Spleen (tissue), 11 donors: ENCODE results near the gene SLC41A3. TPM values are rescaled to one million over a fixed set of nuclear protein-coding genes. Genes with fewer than 3 reads are reported as not detected.

Experiments
- DNase-seq: peaks from one replicate; pipeline ENCODE4 v3.0.0-alpha.2; 2020
- H3K27ac ChIP-seq, 8 donors: fragments of 200-600 bp; sonication (generic) in 7 of 8; 1 replicate in 4 of 8; 2 replicates in 4 of 8; pipeline versions ENCODE4 v1.5.0 to v1.8.0; 2016 to 2021; ENCODE audit warnings: inconsistent platforms in 4 of 8, mild to moderate bottlenecking in 4 of 8, moderate library complexity in 1 of 8
- H3K27me3 ChIP-seq, 7 donors: fragments of 200-600 bp; sonication (generic) in 6 of 7; replicated peaks in 1 of 7; 1 replicate in 4 of 7; 2 replicates in 3 of 7; pipeline versions ENCODE4 v1.5.0 to v1.8.0; 2016 to 2021; ENCODE audit warnings: inconsistent platforms in 3 of 7, mild to moderate bottlenecking in 1 of 7
- H3K36me3 ChIP-seq, 6 donors: fragments of 200-600 bp; sonication (generic) in 5 of 6; 1 replicate in 4 of 6; 2 replicates in 2 of 6; pipeline versions ENCODE4 v1.5.0 to v1.8.0; 2016 to 2021; ENCODE audit warnings: inconsistent platforms in 2 of 6
- H3K4me1 ChIP-seq, 6 donors: fragments of 200-600 bp; sonication (generic) in 5 of 6; 1 replicate in 3 of 6; 2 replicates in 3 of 6; pipeline versions ENCODE4 v1.5.0 to v1.8.0; 2016 to 2021; ENCODE audit warnings: inconsistent platforms in 3 of 6
- H3K4me3 ChIP-seq, 8 donors: fragments of 200-600 bp; sonication (generic) in 7 of 8; 1 replicate in 4 of 8; 2 replicates in 4 of 8; pipeline versions ENCODE4 v1.5.0 to v1.8.0; 2016 to 2021; ENCODE audit warnings: inconsistent platforms in 4 of 8, mild to moderate bottlenecking in 4 of 8, moderate library complexity in 2 of 8
- H3K9me3 ChIP-seq, 8 donors: fragments of 200-600 bp; sonication (generic) in 7 of 8; 1 replicate in 4 of 8; 2 replicates in 4 of 8; pipeline versions ENCODE4 v1.5.0 to v1.8.0; 2016 to 2021; ENCODE audit warnings: inconsistent platforms in 4 of 8
- CTCF ChIP-seq, 11 experiments: fragments of 200-600 bp in 7 of 11; fragments of 450-650 bp in 4 of 11; sonication (generic) in 4 of 11; IDR thresholded peaks in 8 of 11; conservative IDR thresholded peaks in 3 of 11; 1 replicate in 7 of 11; 2 replicates in 4 of 11; pipeline versions ENCODE4 v1.4.0 to v1.8.0; 2016 to 2021; ENCODE audit warnings: antibody characterized with exemption in 11 of 11, inconsistent platforms in 4 of 11, mild to moderate bottlenecking in 1 of 11
- POLR2A ChIP-seq, 3 donors: fragments of 450-650 bp; IDR thresholded peaks; one replicate each; pipeline ENCODE4 v1.5.1; 2017; ENCODE audit warnings: antibody characterized with exemption in 3 of 3, mild to moderate bottlenecking in 1 of 3
- POLR2AphosphoS5 ChIP-seq, 3 donors: sonication (generic); formaldehyde crosslinking; IDR thresholded peaks; one replicate each; pipeline ENCODE4 v1.5.1; 2017; ENCODE audit warnings: antibody characterized with exemption in 3 of 3
- WGBS, 5 donors: extraction: QIAGEN DNeasy Blood & Tissue Kit in 3 of 5; methylation state at CpG; one replicate each; pipeline versions ENCODE4 v1.1.5 to v1.1.7; 2013 to 2018; 5-methylcytosine and 5-hydroxymethylcytosine counted together
- intact Hi-C: fragments of 100-400 bp; cut with DNase I; formaldehyde crosslinking; loops from one replicate; pipeline ENCODE4 v1.15.0; 2023; ENCODE audit warnings: low total_unique reads
- polyA plus RNA-seq, 3 donors: library from polyadenylated mRNA; stranded (reverse); fragments of 200-250 nt; gene quantifications; one replicate each; pipeline ENCODE4 v1.2.1, GENCODE V29; 2013
- total RNA-seq, 7 donors: library from RNA; depleted of rRNA in 3 of 7; stranded (reverse); fragments of >200 nt in 3 of 7; fragmentation: NEBNext Ultra II Directional in 4 of 7; extraction: Animal tissue kit (Norgen Biotek cat#: 25700) in 4 of 7; gene quantifications; one replicate each; pipeline versions ENCODE4 v1.1.0 to v1.2.1, GENCODE V29; 2016 to 2021
- donor health status: healthy with polysubstance abuse.
- donor health status: DM: no; HTN: no; CAD: no; lungs with moderate emphysema.
- donor health status: DM: no; HTN: no; CAD: no.
- donor health status: Bipolar disorder and iron deficiency.
- donor health status: healthy.
- donor health status: DM: no; HTN: no; CAD: no.
- donor health status: DM: yes; HTN: yes; CAD: no.

The SLC41A3 gene
- total and polyA plus RNA-seq, 10 donors = 16.3 to 43.7 (median 33.7) TPM

GRCh38 chr3:126106336-126107202, 22.6 kb upstream of the SLC41A3 start:
- no peak overlapping the region for H3K27ac ChIP-seq
- H3K27me3 ChIP-seq = no peaks in the 10 kb centered on the region
- no peak for TF ChIP-seq CTCF (IDR thresholded peaks at IDR 0.05 in 8 of 11, conservative IDR thresholded peaks at IDR 0.05 in 3 of 11)
- no peak for TF ChIP-seq POLR2AphosphoS5 (IDR thresholded peaks at IDR 0.05)
- TF ChIP-seq POLR2A (IDR thresholded peaks at IDR 0.05) = no peak
- WGBS, 5 donors = 89 to 95% (median 93%) methylated on average over 21 of the region's 21 CpGs
- H3K4me3 ChIP-seq = no peak overlapping the region
- DNase-seq = no peak
- intact Hi-C loops = no loop called here
- H3K36me3 ChIP-seq = no peaks in the 10 kb centered on the region
- H3K9me3 ChIP-seq = no peaks in the 10 kb centered on the region
- H3K4me1 ChIP-seq = no peaks in the 10 kb centered on the region

DNA sequence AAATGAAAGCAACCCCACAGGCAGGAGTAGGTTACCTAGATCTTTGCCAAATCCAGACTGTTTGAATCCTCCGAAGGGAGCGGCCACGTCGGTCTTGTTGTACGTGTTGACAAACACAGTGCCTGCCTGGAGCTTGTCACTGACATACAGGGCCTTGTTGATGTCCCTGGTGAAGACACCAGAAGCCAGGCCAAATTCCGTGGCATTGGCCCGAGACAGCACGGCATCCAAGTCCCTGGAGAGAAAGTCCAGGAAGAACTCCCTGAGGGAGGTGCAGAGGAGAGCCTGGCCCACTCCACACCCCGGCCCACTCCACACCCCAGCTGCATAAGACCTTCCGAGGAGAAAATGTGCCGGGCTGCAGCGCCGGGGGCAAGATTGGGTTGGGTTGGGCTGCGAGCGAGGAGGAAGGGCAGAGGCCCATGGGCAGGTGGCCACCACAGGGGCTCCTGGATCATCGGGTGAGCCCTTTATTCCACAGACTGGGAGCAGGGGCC, 21.8 kb upstream of the SLC41A3 start:
- no peaks in the 10 kb centered on the region for H3K27me3 ChIP-seq
- WGBS, 5 donors = 89 to 95% (median 93%) methylated on average over 13 to 16 of the region's 16 CpGs
- intact Hi-C loops = no loop called here
- H3K27ac ChIP-seq = no peak overlapping the region
- no peaks in the 10 kb centered on the region for H3K36me3 ChIP-seq
- no peaks in the 10 kb centered on the region for H3K9me3 ChIP-seq
- H3K4me1 ChIP-seq = no peaks in the 10 kb centered on the region
- no peak overlapping the region for H3K4me3 ChIP-seq
- DNase-seq = peak; percentile 70
- TF ChIP-seq POLR2AphosphoS5 (IDR thresholded peaks at IDR 0.05) = no peak

DNA sequence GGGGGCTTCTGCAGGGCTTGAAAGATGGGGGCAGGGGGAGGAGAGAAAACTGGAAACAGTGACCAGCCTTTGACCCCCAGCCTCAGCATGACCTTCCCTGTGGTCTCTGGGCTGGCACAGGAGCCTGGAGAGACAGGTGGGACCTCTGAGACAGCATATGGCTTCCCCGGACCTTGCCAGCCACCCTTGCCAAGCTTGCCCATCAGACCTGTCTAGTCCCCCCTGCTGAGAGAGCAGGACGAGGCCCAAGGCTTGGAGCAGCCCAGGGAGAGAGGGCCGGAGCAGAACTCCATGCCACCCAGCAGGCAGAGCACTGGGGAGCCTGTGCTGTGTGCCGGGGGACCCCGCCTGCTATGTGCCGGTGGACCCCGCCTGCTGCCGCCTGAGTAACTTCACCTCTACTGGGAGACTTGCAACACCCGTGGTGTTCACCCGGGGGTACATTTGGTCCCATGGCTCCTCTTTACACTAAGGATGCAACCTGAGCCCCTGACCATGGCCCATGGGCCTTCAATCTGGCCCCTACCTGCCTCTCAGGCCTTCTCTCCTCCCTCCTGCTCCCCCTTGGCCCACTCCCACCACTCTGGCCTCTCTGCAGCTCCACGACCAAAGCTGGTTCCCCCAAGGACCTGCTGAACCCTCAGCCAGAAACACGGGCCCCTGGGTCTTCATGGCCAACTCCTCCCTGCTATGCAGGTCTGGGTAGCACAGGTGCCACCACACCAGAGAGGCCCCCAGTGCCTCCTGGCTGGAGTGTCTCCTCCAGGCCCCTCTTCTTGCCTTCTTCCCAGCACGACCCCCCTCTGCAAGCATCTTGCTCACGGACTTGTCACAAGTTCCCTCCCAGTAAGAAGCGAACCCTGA, 21.1 kb upstream of the SLC41A3 start:
- no peak overlapping the region for H3K4me3 ChIP-seq
- H3K27ac ChIP-seq = no peak overlapping the region
- H3K27me3 ChIP-seq = no peaks in the 10 kb centered on the region
- H3K36me3 ChIP-seq = no peaks in the 10 kb centered on the region
- no peaks in the 10 kb centered on the region for H3K9me3 ChIP-seq
- no peak for TF ChIP-seq POLR2AphosphoS5 (IDR thresholded peaks at IDR 0.05)
- TF ChIP-seq CTCF (IDR thresholded peaks at IDR 0.05 in 8 of 11, conservative IDR thresholded peaks at IDR 0.05 in 3 of 11) = no peak
- no peak for TF ChIP-seq POLR2A (IDR thresholded peaks at IDR 0.05)
- DNase-seq = peak; percentile 68
- intact Hi-C loops = no loop called here
- no peaks in the 10 kb centered on the region for H3K4me1 ChIP-seq
- 85 to 91% (median 89%) methylated on average over 11 to 15 of the region's 15 CpGs for WGBS, 5 donors

DNA sequence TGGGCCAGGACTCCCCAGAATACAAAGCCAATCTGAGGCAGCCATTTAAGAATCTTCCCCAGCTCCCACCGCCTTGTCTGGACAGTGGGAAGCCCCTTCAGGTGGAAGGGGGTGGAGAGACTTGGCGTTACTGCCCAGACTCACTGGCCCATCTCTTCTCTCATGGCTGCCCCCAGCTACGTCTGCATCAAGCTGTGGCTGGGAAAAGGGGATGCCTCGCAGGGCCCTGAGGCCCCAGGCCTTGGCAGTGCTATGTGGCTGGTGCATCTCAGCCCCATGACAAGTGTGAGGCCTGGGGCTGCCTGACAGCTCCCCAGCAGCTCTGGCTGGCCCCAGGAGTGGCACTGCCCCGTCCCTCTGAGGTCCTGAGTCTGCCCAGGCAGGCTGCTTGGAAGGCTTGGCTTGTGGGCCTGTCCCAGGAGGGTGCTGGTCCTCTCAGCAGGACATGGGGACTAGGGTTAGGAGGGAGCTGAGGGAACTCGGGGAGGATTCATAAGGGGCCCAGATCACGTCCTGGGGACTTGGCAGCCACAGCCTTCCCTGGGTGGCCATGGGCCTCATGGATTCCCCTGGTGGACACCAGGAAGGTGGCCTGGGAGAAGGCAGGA, 20.2 kb upstream of the SLC41A3 start:
- intact Hi-C loops = no loop called here
- no peaks in the 10 kb centered on the region for H3K9me3 ChIP-seq
- DNase-seq = peak; percentile 69
- H3K36me3 ChIP-seq = no peaks in the 10 kb centered on the region
- H3K4me1 ChIP-seq = no peaks in the 10 kb centered on the region
- H3K4me3 ChIP-seq = no peak overlapping the region
- TF ChIP-seq POLR2AphosphoS5 (IDR thresholded peaks at IDR 0.05) (no peak), POLR2A (IDR thresholded peaks at IDR 0.05) (no peak), CTCF (IDR thresholded peaks at IDR 0.05 in 8 of 11, conservative IDR thresholded peaks at IDR 0.05 in 3 of 11) (no peak)
- H3K27ac ChIP-seq = no peak overlapping the region
- 67 to 90% (median 77%) methylated on average over 3 to 7 of the region's 7 CpGs for WGBS, 5 donors
- no peaks in the 10 kb centered on the region for H3K27me3 ChIP-seq
